ENCODE results near the gene WWOX. TPM values are rescaled to one million over a fixed set of nuclear protein-coding genes. Genes with fewer than 3 reads are reported as not detected.

Gene WWOX
- total RNA-seq, 1 donor from 2014 or later: 28.2 TPM

- H3K9me3 Mint-ChIP-seq: no peaks in the 10 kb centered on the region
- H3K27ac Mint-ChIP-seq: no peak overlapping the region
- H3K27me3 Mint-ChIP-seq: peaks cover 7% of the 10 kb centered on the region
- H3K4me1 Mint-ChIP-seq (ENCODE audit: unreplicated experiment): peaks cover 15% of the 10 kb centered on the region
- TF ChIP-seq CTCF (conservative IDR thresholded peaks at IDR 0.05): no peak
- H3K36me3 Mint-ChIP-seq: no peaks in the 10 kb centered on the region
- no peak for DNase-seq (ENCODE audit: extremely low spot score, unreplicated experiment)
- H3K4me3 Mint-ChIP-seq: no peak overlapping the region
Measured at GRCh38 chr16:79062336-79062735, 962.9 kb downstream of the WWOX start.

DNA sequence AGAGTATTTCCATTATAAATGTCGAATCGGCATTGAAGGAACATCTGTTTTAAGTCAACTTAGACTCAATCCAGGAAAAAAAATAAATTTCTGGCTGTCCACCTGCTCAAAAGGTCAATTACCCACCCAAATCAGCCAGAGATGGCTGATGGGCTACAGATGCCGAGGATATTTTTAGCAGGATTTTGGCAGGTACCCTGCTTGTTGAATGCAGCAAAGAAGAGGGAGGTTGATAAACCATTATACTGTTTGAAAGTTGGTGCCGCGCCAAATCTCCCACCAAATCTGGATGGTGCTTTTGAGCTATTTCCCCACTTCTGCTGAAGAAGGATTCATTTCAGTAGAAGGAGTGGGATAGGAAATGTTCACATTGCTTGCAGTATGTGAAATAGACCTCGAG lies 963.4 kb downstream of the WWOX start:
- H3K9me3 Mint-ChIP-seq: no peaks in the 10 kb centered on the region
- H3K36me3 Mint-ChIP-seq: no peaks in the 10 kb centered on the region
- H3K27ac Mint-ChIP-seq: no peak overlapping the region
- H3K27me3 Mint-ChIP-seq: peaks cover 7% of the 10 kb centered on the region
- no peak for DNase-seq (ENCODE audit: extremely low spot score, unreplicated experiment)
- H3K4me1 Mint-ChIP-seq (ENCODE audit: unreplicated experiment): peaks cover 15% of the 10 kb centered on the region
- no peak overlapping the region for H3K4me3 Mint-ChIP-seq
- no peak for TF ChIP-seq CTCF (conservative IDR thresholded peaks at IDR 0.05)

DNA sequence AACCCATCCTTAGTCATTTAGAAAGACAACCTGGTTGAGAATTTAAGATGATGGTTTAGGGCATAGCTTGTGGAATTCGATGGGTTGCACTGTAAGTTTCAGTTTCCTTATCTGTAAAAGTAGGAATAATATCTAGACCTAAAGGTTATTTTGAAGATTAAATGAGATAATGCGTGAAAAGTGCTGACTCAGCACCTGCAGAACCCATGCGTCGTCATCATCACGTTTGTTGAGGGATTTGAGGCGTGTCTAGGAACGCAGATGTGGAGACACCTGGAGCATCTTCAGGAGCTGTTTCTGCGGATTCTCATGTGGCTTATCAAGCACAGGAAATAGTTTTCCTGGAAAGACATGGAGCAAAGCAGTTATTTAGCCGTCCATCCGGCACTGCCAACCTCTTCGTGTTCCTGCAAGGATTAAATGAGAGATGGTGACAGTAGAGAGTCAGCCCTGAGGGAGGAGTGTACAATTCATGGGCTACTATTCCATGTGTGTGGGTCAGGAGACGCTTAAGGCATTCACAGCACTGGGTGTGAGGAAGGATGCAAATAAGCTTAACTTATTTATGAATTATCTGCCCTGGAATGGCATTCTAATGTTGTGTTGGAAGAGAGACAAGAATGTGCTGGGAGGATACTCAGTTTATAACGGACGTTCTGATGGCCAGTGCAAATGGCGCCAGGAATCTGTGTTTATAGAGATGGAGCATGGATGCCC lies 965.0 kb downstream of the WWOX start:
- no peak for TF ChIP-seq CTCF (conservative IDR thresholded peaks at IDR 0.05)
- peaks cover 4% of the 10 kb centered on the region for H3K27me3 Mint-ChIP-seq
- H3K4me1 Mint-ChIP-seq (ENCODE audit: unreplicated experiment): peaks cover 20% of the 10 kb centered on the region
- DNase-seq (ENCODE audit: extremely low spot score, unreplicated experiment): no peak
- H3K27ac Mint-ChIP-seq: no peak overlapping the region
- H3K9me3 Mint-ChIP-seq: no peaks in the 10 kb centered on the region
- H3K4me3 Mint-ChIP-seq: no peak overlapping the region
- H3K36me3 Mint-ChIP-seq: no peaks in the 10 kb centered on the region

GRCh38 chr16:79066561-79066960 lies 967.1 kb downstream of the WWOX start:
- no peak for TF ChIP-seq CTCF (conservative IDR thresholded peaks at IDR 0.05)
- H3K4me3 Mint-ChIP-seq: no peak overlapping the region
- H3K27me3 Mint-ChIP-seq: peaks cover 4% of the 10 kb centered on the region
- no peak for DNase-seq (ENCODE audit: extremely low spot score, unreplicated experiment)
- no peak overlapping the region for H3K27ac Mint-ChIP-seq
- no peaks in the 10 kb centered on the region for H3K36me3 Mint-ChIP-seq
- H3K4me1 Mint-ChIP-seq (ENCODE audit: unreplicated experiment): peaks cover 20% of the 10 kb centered on the region
- H3K9me3 Mint-ChIP-seq: no peaks in the 10 kb centered on the region

DNA sequence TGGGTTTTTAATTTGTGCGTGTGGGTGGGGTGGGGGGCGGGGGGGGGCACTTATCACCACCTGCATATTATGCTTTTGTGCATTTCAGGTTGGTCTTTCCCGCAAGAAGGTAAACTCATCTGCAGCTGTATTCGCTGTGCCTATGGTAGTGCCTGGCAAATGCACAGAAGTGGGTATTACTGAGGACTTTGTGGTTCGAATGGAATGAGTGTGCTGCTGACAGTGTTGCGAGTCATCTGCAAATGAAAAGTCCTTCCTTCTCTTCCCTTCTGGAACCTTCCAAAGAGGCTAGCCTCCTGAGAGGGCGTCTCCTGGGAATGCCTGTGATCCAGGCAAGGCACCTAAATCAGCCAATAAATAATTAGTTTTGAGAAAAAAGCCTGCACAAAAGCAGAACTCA lies 968.1 kb downstream of the WWOX start:
- no peak overlapping the region for H3K27ac Mint-ChIP-seq
- H3K4me1 Mint-ChIP-seq (ENCODE audit: unreplicated experiment): peaks cover 14% of the 10 kb centered on the region
- TF ChIP-seq CTCF (conservative IDR thresholded peaks at IDR 0.05): no peak
- no peak for DNase-seq (ENCODE audit: extremely low spot score, unreplicated experiment)
- H3K27me3 Mint-ChIP-seq: peaks cover 4% of the 10 kb centered on the region
- no peak overlapping the region for H3K4me3 Mint-ChIP-seq
- no peaks in the 10 kb centered on the region for H3K9me3 Mint-ChIP-seq
- H3K36me3 Mint-ChIP-seq: no peaks in the 10 kb centered on the region
